ENCODE results near the gene FSIP1. TPM values are rescaled to one million over a fixed set of nuclear protein-coding genes. Genes with fewer than 3 reads are reported as not detected.

FSIP1 gene
- total and polyA plus RNA-seq, 9 of the 15 experiments (the other 6 are each of a cell fraction or from before 2014, with no cell fraction given) = 0.07 to 0.51 (median 0.29) TPM

- TF ChIP-seq NR4A1 (CRISPR knock-in tag; IDR thresholded peaks at IDR 0.05) = no peak
- peak; percentile 75 for TF ChIP-seq NR4A1 (tag; IDR thresholded peaks at IDR 0.05)
- no peak for TF ChIP-seq ZC3H4 (CRISPR knock-in tag; IDR thresholded peaks at IDR 0.05; ENCODE audit: borderline replicate concordance)
- no peak for TF ChIP-seq ZNF507 (tag; conservative IDR thresholded peaks at IDR 0.05)
- no peak for TF ChIP-seq EZH2 (IDR thresholded peaks at IDR 0.05; ENCODE audit: borderline replicate concordance, low read depth, low read length)
- TF ChIP-seq ZNF23 (CRISPR knock-in tag; IDR thresholded peaks at IDR 0.05) = no peak
- peak; percentile 25; the same call in 1 of the 2 replicates for TF ChIP-seq VEZF1 (CRISPR knock-in tag; IDR thresholded peaks at IDR 0.05)
- no peak for TF ChIP-seq SRSF7 (optimal IDR thresholded peaks at IDR 0.05; ENCODE audit: low read depth, low read length)
- peak; percentile 75 for TF ChIP-seq TAL1 (IDR thresholded peaks at IDR 0.05)
- TF ChIP-seq BCOR (IDR thresholded peaks at IDR 0.05) = no peak
- TF ChIP-seq ZEB2 (IDR thresholded peaks at IDR 0.05) = no peak
- peak; percentile 98 for TF ChIP-seq ATF3 (IDR thresholded peaks at IDR 0.05)
- peak; percentile 81 for TF ChIP-seq ATF3 (CRISPR knock-in tag; conservative IDR thresholded peaks at IDR 0.05)
- no peak for TF ChIP-seq ZKSCAN8 (CRISPR knock-in tag; IDR thresholded peaks at IDR 0.05)
- no peak for TF ChIP-seq POU5F1 (IDR thresholded peaks at IDR 0.05; ENCODE audit: borderline replicate concordance, low read depth, low read length, partially characterized antibody)
- no peak for TF ChIP-seq PCBP1 (IDR thresholded peaks at IDR 0.05; ENCODE audit: low read depth, low read length, poor library complexity, severe bottlenecking)
- TF ChIP-seq MYNN (IDR thresholded peaks at IDR 0.05) = peak; percentile 69; the same call in 1 of the 2 replicates
- TF ChIP-seq MYNN (CRISPR knock-in tag; IDR thresholded peaks at IDR 0.05) = no peak
- no peak for TF ChIP-seq ATF6 (CRISPR knock-in tag; IDR thresholded peaks at IDR 0.05)
- peak; percentile 97 for TF ChIP-seq CEBPB (tag; IDR thresholded peaks at IDR 0.05)
These were observed 83.9 kb downstream of the FSIP1 start (continued) for GRCh38 chr15:39698444-39699390.

Data from K562 (cell line).